SK-N-MC (cell line): ENCODE results near the gene SHISA8.

Source experiments
- EZH2 ChIP-seq: fragments of 200-600 bp; sonication (generic); IDR thresholded peaks from one replicate; pipeline ENCODE4 v1.6.1; 2017; ENCODE audit warnings: antibody characterized with exemption
- POLR2AphosphoS5 ChIP-seq: IDR thresholded peaks from 2 replicates; pipeline ENCODE4 v1.6.1; 2012; ENCODE audit warnings: mild to moderate bottlenecking, low read depth, low read length, borderline replicate concordance

DNA sequence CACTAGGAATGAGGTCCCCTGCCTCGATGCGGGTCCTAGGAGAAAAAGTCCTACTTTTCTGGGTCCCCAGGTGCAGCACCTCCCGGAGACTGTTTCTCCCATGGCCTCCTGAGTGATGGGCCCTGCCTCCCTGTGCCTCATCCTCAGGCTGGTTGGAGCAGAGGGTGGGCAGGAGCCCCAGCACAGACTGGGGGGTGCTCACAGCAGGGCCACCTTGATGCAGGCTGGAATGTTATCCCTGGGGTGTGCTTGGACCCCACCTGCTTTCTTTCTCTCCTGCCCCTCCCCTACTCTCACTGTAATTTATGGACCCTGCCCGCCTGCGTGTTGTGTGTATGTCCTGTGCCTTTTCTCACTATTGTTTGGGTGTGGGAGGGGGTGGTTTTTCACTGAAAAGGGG lies 8.1 kb downstream of the SHISA8 start:
- TF ChIP-seq EZH2: no peak
- no peak for TF ChIP-seq POLR2AphosphoS5
